H9 (cell line): ENCODE data around the gene ACADL. TPM values are rescaled to one million over a fixed set of nuclear protein-coding genes. Genes with fewer than 3 reads are reported as not detected.

ENCODE experiments used
- DNase-seq: peaks from one replicate; pipeline ENCODE4 v3.0.0-alpha.2; 2017
- H2AFZ ChIP-seq: one replicate; pipeline ENCODE4 v1.6.1; 2013; ENCODE audit warnings: mild to moderate bottlenecking, low read length, control low read depth, moderate library complexity
- H2AK5ac ChIP-seq: 2 replicates; pipeline ENCODE4 v1.6.1; 2013; ENCODE audit warnings: low read length, control low read depth, mixed read lengths; ENCODE audit not compliant: insufficient read length
- H2BK120ac ChIP-seq: one replicate; pipeline ENCODE4 v1.6.1; 2013; ENCODE audit warnings: low read depth, mild to moderate bottlenecking, low read length, control low read depth, inconsistent platforms; ENCODE audit not compliant: poor library complexity, severe bottlenecking
- H2BK12ac ChIP-seq: 2 replicates; pipeline ENCODE4 v1.6.1; 2013; ENCODE audit warnings: low read length, control low read depth, mixed read lengths, low read depth; ENCODE audit not compliant: insufficient read length
- H2BK15ac ChIP-seq: 2 replicates; pipeline ENCODE4 v1.6.1; 2013; ENCODE audit warnings: low read depth, low read length, control low read depth
- H2BK20ac ChIP-seq: one replicate; pipeline ENCODE4 v1.6.1; 2013; ENCODE audit warnings: low read depth, mild to moderate bottlenecking, low read length, control low read depth, inconsistent platforms; ENCODE audit not compliant: poor library complexity, severe bottlenecking
- H2BK5ac ChIP-seq: 2 replicates; pipeline ENCODE4 v1.6.1; 2013; ENCODE audit warnings: low read length, control low read depth, mixed read lengths; ENCODE audit not compliant: insufficient read length
- H3K14ac ChIP-seq: 2 replicates; pipeline ENCODE4 v1.6.1; 2013; ENCODE audit warnings: low read length, control low read depth; ENCODE audit not compliant: insufficient read depth
- H3K18ac ChIP-seq: 2 replicates; pipeline ENCODE4 v1.6.1; 2013; ENCODE audit warnings: low read depth, mild to moderate bottlenecking, mixed read lengths, low read length, control low read depth; ENCODE audit not compliant: insufficient read length
- H3K23ac ChIP-seq: 2 replicates; pipeline ENCODE4 v1.6.1; 2013; ENCODE audit warnings: low read length, control low read depth, mixed read lengths, low read depth; ENCODE audit not compliant: insufficient read length
- H3K23me2 ChIP-seq: 2 replicates; pipeline ENCODE4 v1.6.1; 2013; ENCODE audit warnings: low read depth, mild to moderate bottlenecking, mixed read lengths, low read length, control low read depth; ENCODE audit not compliant: insufficient read length, poor library complexity, severe bottlenecking
- H3K27ac ChIP-seq: 2 replicates; pipeline ENCODE4 v1.5.1; 2013; ENCODE audit warnings: low read length, control low read depth, mixed read lengths, low read depth; ENCODE audit not compliant: insufficient read length
- H3K27me3 ChIP-seq: 2 replicates; pipeline ENCODE4 v1.6.1; 2013; ENCODE audit warnings: low read length, control low read depth, inconsistent platforms; ENCODE audit not compliant: insufficient read depth
- H3K4ac ChIP-seq: 2 replicates; pipeline ENCODE4 v1.6.1; 2013; ENCODE audit warnings: low read depth, mild to moderate bottlenecking, control low read depth, inconsistent platforms, low read length, moderate library complexity
- H3K4me1 ChIP-seq: 2 replicates; pipeline ENCODE4 v1.6.1; 2013; ENCODE audit warnings: low read length, control low read depth, inconsistent platforms; ENCODE audit not compliant: insufficient read depth
- H3K4me2 ChIP-seq: 2 replicates; pipeline ENCODE4 v1.6.1; 2013; ENCODE audit warnings: low read length, control low read depth, mixed read lengths; ENCODE audit not compliant: insufficient read length, insufficient read depth
- H3K56ac ChIP-seq: 2 replicates; pipeline ENCODE4 v1.6.1; 2013; ENCODE audit warnings: low read depth, mild to moderate bottlenecking, mixed read lengths, low read length, control low read depth; ENCODE audit not compliant: insufficient read length
- H3K79me1 ChIP-seq: 2 replicates; pipeline ENCODE4 v1.6.1; 2013; ENCODE audit warnings: low read depth, mild to moderate bottlenecking, moderate library complexity, low read length, control low read depth, inconsistent platforms; ENCODE audit not compliant: insufficient read depth, poor library complexity, severe bottlenecking
- H3K79me2 ChIP-seq: 2 replicates; pipeline ENCODE4 v1.6.1; 2013; ENCODE audit warnings: low read length, control low read depth, inconsistent platforms; ENCODE audit not compliant: insufficient read depth
- H3K9ac ChIP-seq: 2 replicates; pipeline ENCODE4 v1.6.1; 2013; ENCODE audit warnings: low read length, control low read depth, mixed read lengths; ENCODE audit not compliant: insufficient read length; ENCODE audit errors: extremely low read depth
- H3K9me3 ChIP-seq: one replicate; pipeline ENCODE4 v1.6.1; 2013; ENCODE audit warnings: low read depth, low read length, inconsistent platforms; ENCODE audit not compliant: control insufficient read depth
- H3T11ph ChIP-seq: one replicate; pipeline ENCODE4 v1.6.1; 2013; ENCODE audit warnings: mild to moderate bottlenecking, low read length, control low read depth, inconsistent platforms
- H4K20me1 ChIP-seq: one replicate; pipeline ENCODE4 v1.6.1; 2013; ENCODE audit not compliant: control insufficient read depth, insufficient read length, insufficient read depth
- H4K5ac ChIP-seq: 2 replicates; pipeline ENCODE4 v1.6.1; 2013; ENCODE audit warnings: low read depth, mild to moderate bottlenecking, mixed read lengths, low read length, control low read depth; ENCODE audit not compliant: insufficient read length
- H4K8ac ChIP-seq: replicated peaks from 2 replicates; pipeline ENCODE4 v1.6.1; 2013; ENCODE audit warnings: low read length, control low read depth, mixed read lengths, low read depth; ENCODE audit not compliant: insufficient read length
- H4K91ac ChIP-seq: 2 replicates; pipeline ENCODE4 v1.6.1; 2013; ENCODE audit warnings: low read depth, mild to moderate bottlenecking, moderate library complexity, mixed read lengths, low read length, control low read depth; ENCODE audit not compliant: insufficient read length
- H3K27ac Mint-ChIP-seq, 3 experiments: 2 replicates in 2 of 3; 3 replicates in 1 of 3; pipeline ENCODE4 v1.8.0; 2020 to 2021; ENCODE audit warnings: mixed read lengths in 3 of 3, mild to moderate bottlenecking in 1 of 3, moderate library complexity in 1 of 3
- H3K27me3 Mint-ChIP-seq: 2 replicates; pipeline ENCODE4 v1.8.0; 2021; ENCODE audit warnings: low read depth, mild to moderate bottlenecking, moderate library complexity, mixed read lengths
- H3K36me3 Mint-ChIP-seq, 3 experiments: 2 replicates in 2 of 3; 3 replicates in 1 of 3; pipeline ENCODE4 v1.8.0; 2020 to 2021; ENCODE audit warnings: low read depth in 3 of 3, mixed read lengths in 3 of 3; ENCODE audit not compliant: insufficient read depth in 1 of 3
- H3K4me1 Mint-ChIP-seq, 2 experiments: 2 replicates each; pipeline ENCODE4 v1.8.0; 2020; ENCODE audit warnings: mixed read lengths in 2 of 2
- H3K4me3 Mint-ChIP-seq, 2 experiments: 2 replicates in 1 of 2; 3 replicates in 1 of 2; pipeline ENCODE4 v1.8.0; 2020 to 2021; ENCODE audit warnings: mild to moderate bottlenecking in 2 of 2, mixed read lengths in 2 of 2, moderate library complexity in 1 of 2
- H3K9me3 Mint-ChIP-seq, 2 experiments: 2 replicates in 1 of 2; 3 replicates in 1 of 2; pipeline ENCODE4 v1.8.0; 2020; ENCODE audit warnings: mild to moderate bottlenecking in 2 of 2, mixed read lengths in 2 of 2, moderate library complexity in 1 of 2
- WGBS: extraction: QIAGEN DNeasy Blood & Tissue Kit; methylation state at CpG from one replicate; pipeline ENCODE4 v1.1.7; 2013; ENCODE audit warnings: missing lambda C conversion rate, low lambda C conversion rate, mixed read lengths; ENCODE audit not compliant: insufficient read length; ENCODE audit errors: extremely low coverage; 5-methylcytosine and 5-hydroxymethylcytosine counted together
- total RNA-seq: library from RNA; stranded (reverse); gene quantifications from 2 replicates; pipeline ENCODE4 v1.2.1, GENCODE V29; 2021
- TF ChIP-seq, protein P1 (sequence below): fragments of 200-600 bp; sonication (generic); conservative IDR thresholded peaks from 3 replicates; pipeline ENCODE4 v1.8.0; 2021; ENCODE audit warnings: antibody characterized with exemption, mild to moderate bottlenecking

ACADL gene
- total RNA-seq, 1 experiment from 2014 or later: 0.26 TPM

DNA sequence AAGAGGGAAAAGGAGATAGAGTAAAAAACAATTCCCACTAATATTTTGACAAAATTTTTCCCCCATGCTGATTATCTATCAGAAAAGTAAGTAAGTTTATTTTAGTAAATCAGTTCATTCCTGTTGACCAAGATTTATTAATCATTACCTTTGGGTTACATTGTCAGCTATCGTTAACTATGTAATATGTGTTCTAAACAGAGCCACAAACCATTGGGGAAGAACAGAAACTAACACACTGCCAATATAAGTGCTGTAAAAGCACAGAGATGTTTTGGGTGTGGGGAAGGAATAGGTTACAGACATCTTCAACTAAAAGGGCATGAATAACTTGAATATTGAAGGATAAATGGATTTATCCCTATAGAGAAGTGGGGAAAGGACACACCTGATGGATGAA, 42.5 kb upstream of the ACADL start:
- Histone ChIP-seq H4K91ac (no peak overlapping the region), H4K20me1 (no peaks in the 10 kb centered on the region), H2BK15ac (no peak overlapping the region), H2BK20ac (no peak overlapping the region), H3K23me2 (no peaks in the 10 kb centered on the region), H3K14ac (no peak overlapping the region), H2AK5ac (no peak overlapping the region), H2BK120ac (no peak overlapping the region), H3K23ac (no peak overlapping the region), H3K56ac (no peak overlapping the region), H3T11ph (no peak overlapping the region), H3K9ac (no peak overlapping the region), H3K79me1 (no peaks in the 10 kb centered on the region), H3K4me1 (no peaks in the 10 kb centered on the region), H3K27ac (no peak overlapping the region), H3K18ac (no peak overlapping the region), H3K4me2 (no peak overlapping the region), H2BK12ac (no peak overlapping the region), H2AFZ (no peak overlapping the region), H4K5ac (no peak overlapping the region), H3K9me3 (no peaks in the 10 kb centered on the region), H3K27me3 (no peaks in the 10 kb centered on the region), H3K79me2 (no peaks in the 10 kb centered on the region), H4K8ac (no peak overlapping the region), H3K4ac (no peak overlapping the region), H2BK5ac (no peak overlapping the region)
- Mint-ChIP-seq H3K27ac (no peak overlapping the region), H3K36me3 (no peaks in the 10 kb centered on the region), H3K4me3 (no peak overlapping the region), H3K9me3 (no peaks in the 10 kb centered on the region), H3K4me1 (no peaks in the 10 kb centered on the region), H3K27me3 (no peaks in the 10 kb centered on the region; the same call in 1 of the 2 replicates)
- WGBS: no CpG with 5 or more reads among the region's 1 CpG
- TF ChIP-seq, protein P1, sequence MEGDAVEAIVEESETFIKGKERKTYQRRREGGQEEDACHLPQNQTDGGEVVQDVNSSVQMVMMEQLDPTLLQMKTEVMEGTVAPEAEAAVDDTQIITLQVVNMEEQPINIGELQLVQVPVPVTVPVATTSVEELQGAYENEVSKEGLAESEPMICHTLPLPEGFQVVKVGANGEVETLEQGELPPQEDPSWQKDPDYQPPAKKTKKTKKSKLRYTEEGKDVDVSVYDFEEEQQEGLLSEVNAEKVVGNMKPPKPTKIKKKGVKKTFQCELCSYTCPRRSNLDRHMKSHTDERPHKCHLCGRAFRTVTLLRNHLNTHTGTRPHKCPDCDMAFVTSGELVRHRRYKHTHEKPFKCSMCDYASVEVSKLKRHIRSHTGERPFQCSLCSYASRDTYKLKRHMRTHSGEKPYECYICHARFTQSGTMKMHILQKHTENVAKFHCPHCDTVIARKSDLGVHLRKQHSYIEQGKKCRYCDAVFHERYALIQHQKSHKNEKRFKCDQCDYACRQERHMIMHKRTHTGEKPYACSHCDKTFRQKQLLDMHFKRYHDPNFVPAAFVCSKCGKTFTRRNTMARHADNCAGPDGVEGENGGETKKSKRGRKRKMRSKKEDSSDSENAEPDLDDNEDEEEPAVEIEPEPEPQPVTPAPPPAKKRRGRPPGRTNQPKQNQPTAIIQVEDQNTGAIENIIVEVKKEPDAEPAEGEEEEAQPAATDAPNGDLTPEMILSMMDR: no peak
- no peak for DNase-seq
